Measurements from ENCODE around the gene DPP4. TPM values are rescaled to one million over a fixed set of nuclear protein-coding genes. Genes with fewer than 3 reads are reported as not detected.

The DPP4 gene
- total and polyA plus RNA-seq, 5 experiments from 2014 or later, result 13.3 to 49.6 (median 27.0) TPM

- Mint-ChIP-seq H3K4me3 (no peak overlapping the region), H3K27ac (no peak overlapping the region), H3K36me3 (no peaks in the 10 kb centered on the region), H3K9me3 (no peaks in the 10 kb centered on the region), H3K27me3 (no peaks in the 10 kb centered on the region), H3K4me1 (peaks cover 0 to 4% (median 0%) of the 10 kb centered on the region in 4 donors)
- DNase-seq (no peak), ATAC-seq (no peak)
- POLR2A ChIA-PET, result no interaction called here
These were observed 29.5 kb upstream of the DPP4 start for GRCh38 chr2:162103443-162104009.

- no peak overlapping the region for H3K27ac Mint-ChIP-seq
- POLR2A ChIA-PET, result no interaction called here
- ATAC-seq, result no peak
These were observed 26.6 kb upstream of the DPP4 start for GRCh38 chr2:162100579-162100978.

DNA sequence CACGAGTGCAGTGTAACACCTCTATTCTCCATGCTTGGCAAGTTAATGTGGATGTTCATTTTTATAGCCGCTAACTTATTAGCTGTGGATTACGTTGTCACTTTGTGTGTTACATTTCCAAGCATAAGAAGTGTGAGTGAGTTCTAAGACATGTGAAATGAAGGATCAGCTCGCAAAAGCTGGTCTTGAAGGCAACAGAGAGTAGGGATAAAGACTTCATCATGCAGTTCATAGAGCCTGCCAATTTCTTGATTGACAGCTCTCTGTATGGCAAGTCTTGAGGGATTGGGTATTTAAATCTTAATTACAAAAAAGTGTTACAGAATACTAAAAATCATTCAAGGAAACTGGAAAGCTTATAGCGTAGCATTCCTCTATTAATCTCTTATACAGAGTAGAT lies 25.8 kb upstream of the DPP4 start:
- Mint-ChIP-seq H3K4me1 (peaks cover 0 to 2% (median 0%) of the 10 kb centered on the region in 4 donors), H3K9me3 (no peaks in the 10 kb centered on the region), H3K36me3 (no peaks in the 10 kb centered on the region), H3K27ac (no peak overlapping the region), H3K4me3 (no peak overlapping the region), H3K27me3 (no peaks in the 10 kb centered on the region)
- POLR2A ChIA-PET, result no interaction called here
- DNase-seq, result no peak
- no peak for ATAC-seq

More at GRCh38 chr2:162100579-162100978, 26.6 kb upstream of the DPP4 start:
- H3K27me3 Mint-ChIP-seq, result no peaks in the 10 kb centered on the region
- no peaks in the 10 kb centered on the region for H3K36me3 Mint-ChIP-seq
- peaks cover 0 to 2% (median 0%) of the 10 kb centered on the region in 4 donors for H3K4me1 Mint-ChIP-seq
- no peak for DNase-seq
- no peaks in the 10 kb centered on the region for H3K9me3 Mint-ChIP-seq
- H3K4me3 Mint-ChIP-seq, result no peak overlapping the region

- no peak overlapping the region for H3K4me3 Mint-ChIP-seq
- peaks cover 0 to 7% (median 3%) of the 10 kb centered on the region in 4 donors for H3K4me1 Mint-ChIP-seq
- peak overlapping the region in 1 of 10 donors; percentile 22 for H3K27ac Mint-ChIP-seq
- H3K27me3 Mint-ChIP-seq, result no peaks in the 10 kb centered on the region
- no peaks in the 10 kb centered on the region for H3K9me3 Mint-ChIP-seq
- no peak for ATAC-seq
- no peak for DNase-seq
- H3K36me3 Mint-ChIP-seq, result no peaks in the 10 kb centered on the region
- POLR2A ChIA-PET, result interaction anchor here (1.3 kb wide), 1 partner anchor 19 kb away, joined by 3 read pairs; the partner anchor contains the start of gene DPP4
These were observed 18.9 kb upstream of the DPP4 start for GRCh38 chr2:162092658-162093556.

DNA sequence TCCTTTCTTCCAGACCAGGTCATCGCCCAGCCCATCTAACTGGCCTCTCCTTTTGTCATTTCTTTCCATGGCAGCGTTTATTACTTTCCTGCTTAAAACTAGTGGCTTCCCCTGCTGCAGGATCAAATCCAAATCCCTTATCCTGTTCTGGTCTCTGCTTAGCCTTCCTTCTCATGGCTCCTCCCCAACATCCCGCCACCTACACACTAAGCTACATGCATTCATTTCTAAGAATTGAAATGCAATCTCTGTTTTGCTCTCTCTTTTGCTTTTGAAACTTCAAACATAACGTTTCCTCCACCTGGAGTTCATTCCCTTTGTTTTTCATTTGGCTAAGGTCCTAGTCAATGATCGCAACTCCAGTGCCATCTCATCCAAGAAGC lies 18.0 kb upstream of the DPP4 start:
- Mint-ChIP-seq H3K27me3 (no peaks in the 10 kb centered on the region), H3K27ac (peak overlapping the region in 3 of 10 donors; percentile 1 to 22 (median 22)), H3K4me3 (no peak overlapping the region), H3K36me3 (no peaks in the 10 kb centered on the region), H3K9me3 (no peaks in the 10 kb centered on the region), H3K4me1 (peaks cover 0 to 7% (median 3%) of the 10 kb centered on the region in 4 donors)
- POLR2A ChIA-PET, result interaction anchor here (1.3 kb wide), 1 partner anchor 18 kb away, joined by 3 read pairs; the partner anchor contains the start of gene DPP4
- DNase-seq, result no peak
- no peak for ATAC-seq

GRCh38 chr2:162091325-162092007 lies 17.5 kb upstream of the DPP4 start:
- DNase-seq, result peak in 3 of 10 donors; percentile 5 to 18 (median 9)
- POLR2A ChIA-PET, result interaction anchor here (1.3 kb wide), 1 partner anchor 18 kb away, joined by 3 read pairs; the partner anchor contains the start of gene DPP4
- H3K4me3 Mint-ChIP-seq, result no peak overlapping the region
- H3K36me3 Mint-ChIP-seq, result no peaks in the 10 kb centered on the region
- H3K27me3 Mint-ChIP-seq, result no peaks in the 10 kb centered on the region
- peak overlapping the region in 2 of 10 donors; percentile 1 to 22 for H3K27ac Mint-ChIP-seq
- no peaks in the 10 kb centered on the region for H3K9me3 Mint-ChIP-seq
- peak in 1 of 2 donors; percentile 52 for ATAC-seq
- H3K4me1 Mint-ChIP-seq, result peaks cover 0 to 7% (median 3%) of the 10 kb centered on the region in 4 donors

GRCh38 chr2:162090109-162090508 lies 16.1 kb upstream of the DPP4 start:
- Mint-ChIP-seq H3K36me3 (no peaks in the 10 kb centered on the region), H3K4me1 (peaks cover 0 to 7% (median 3%) of the 10 kb centered on the region in 4 donors), H3K4me3 (no peak overlapping the region), H3K27ac (peak overlapping the region in 1 of 10 donors; percentile 5), H3K27me3 (no peaks in the 10 kb centered on the region), H3K9me3 (no peaks in the 10 kb centered on the region)
- ATAC-seq (no peak), DNase-seq (no peak)
- POLR2A ChIA-PET, result no interaction called here

GRCh38 chr2:162086904-162087303 lies 12.9 kb upstream of the DPP4 start:
- Mint-ChIP-seq H3K9me3 (no peaks in the 10 kb centered on the region), H3K36me3 (no peaks in the 10 kb centered on the region), H3K4me1 (peaks cover 0 to 7% (median 1%) of the 10 kb centered on the region in 4 donors), H3K27ac (no peak overlapping the region), H3K4me3 (no peak overlapping the region), H3K27me3 (no peaks in the 10 kb centered on the region)
- POLR2A ChIA-PET, result no interaction called here
- ATAC-seq (no peak), DNase-seq (no peak)

DNA sequence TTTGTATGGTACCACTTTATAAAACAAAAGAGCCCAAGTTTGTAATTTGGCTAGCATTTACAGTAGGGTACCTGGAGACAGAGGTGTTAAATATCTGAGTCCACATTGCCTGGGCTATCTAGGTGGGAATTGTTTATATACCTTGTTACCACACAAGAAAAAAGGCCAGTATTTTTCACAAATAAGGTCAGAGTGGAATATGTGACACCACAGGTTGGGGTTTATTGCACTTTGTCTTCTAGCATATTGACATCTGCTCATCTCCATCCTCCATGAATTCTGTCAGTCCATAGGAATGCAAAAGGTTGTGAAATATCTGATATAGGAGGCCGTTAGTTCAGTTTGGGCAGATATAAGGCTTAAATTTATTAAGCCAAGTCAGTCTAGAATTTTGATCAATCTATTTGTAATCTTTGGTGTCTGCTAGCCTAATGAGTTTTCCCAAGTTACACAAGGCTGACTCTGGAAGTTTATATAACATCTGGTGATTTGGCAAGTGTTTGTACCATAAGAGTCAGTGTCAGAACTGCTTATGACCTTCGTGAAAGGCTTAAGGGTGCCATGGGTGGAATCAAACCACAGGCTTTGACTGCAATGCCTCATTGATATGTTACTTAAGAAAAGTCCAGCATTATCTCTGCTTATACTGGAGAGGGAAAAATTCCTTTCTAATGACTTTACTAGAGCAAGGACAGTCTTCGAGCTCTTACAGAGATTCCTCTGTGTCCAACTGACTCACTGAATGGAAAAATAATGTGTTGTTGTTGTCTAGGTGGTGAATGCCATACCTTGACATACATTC lies 11.3 kb upstream of the DPP4 start:
- POLR2A ChIA-PET, result no interaction called here
- peaks cover 0 to 3% (median 0%) of the 10 kb centered on the region in 9 donors for H3K9me3 Mint-ChIP-seq
- no peak overlapping the region for H3K4me3 Mint-ChIP-seq
- no peaks in the 10 kb centered on the region for H3K27me3 Mint-ChIP-seq
- DNase-seq (no peak), ATAC-seq (no peak)
- H3K27ac Mint-ChIP-seq, result no peak overlapping the region
- H3K4me1 Mint-ChIP-seq, result peaks cover 0 to 7% (median 0%) of the 10 kb centered on the region in 4 donors
- H3K36me3 Mint-ChIP-seq, result no peaks in the 10 kb centered on the region

DNA sequence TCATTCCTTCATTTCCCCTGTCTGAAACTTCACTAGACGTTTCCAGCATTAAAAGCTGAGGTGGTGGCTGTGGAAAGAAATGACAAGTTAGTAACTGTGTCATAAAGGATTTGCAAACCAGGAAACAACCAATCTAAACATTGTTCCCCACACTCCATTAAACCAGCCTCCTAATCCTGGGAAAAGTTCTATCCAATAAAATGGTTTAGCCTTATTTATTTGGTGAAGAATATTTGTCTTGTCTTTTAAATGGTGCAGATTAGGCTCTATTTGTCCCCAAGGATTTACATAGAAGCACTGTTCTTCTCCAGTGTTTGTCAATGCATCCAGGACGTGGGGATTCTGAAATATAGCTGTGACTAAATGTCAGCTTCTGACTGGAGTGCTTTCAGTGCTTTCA lies 10.5 kb upstream of the DPP4 start:
- peaks cover 0 to 7% (median 5%) of the 10 kb centered on the region in 3 donors for H3K36me3 Mint-ChIP-seq
- no peaks in the 10 kb centered on the region for H3K27me3 Mint-ChIP-seq
- H3K9me3 Mint-ChIP-seq, result peaks cover 0 to 10% (median 6%) of the 10 kb centered on the region in 9 donors
- H3K4me3 Mint-ChIP-seq, result no peak overlapping the region
- ATAC-seq, result no peak
- peaks cover 0 to 4% (median 0%) of the 10 kb centered on the region in 4 donors for H3K4me1 Mint-ChIP-seq
- no peak overlapping the region for H3K27ac Mint-ChIP-seq
- POLR2A ChIA-PET, result no interaction called here
- no peak for DNase-seq

DNA sequence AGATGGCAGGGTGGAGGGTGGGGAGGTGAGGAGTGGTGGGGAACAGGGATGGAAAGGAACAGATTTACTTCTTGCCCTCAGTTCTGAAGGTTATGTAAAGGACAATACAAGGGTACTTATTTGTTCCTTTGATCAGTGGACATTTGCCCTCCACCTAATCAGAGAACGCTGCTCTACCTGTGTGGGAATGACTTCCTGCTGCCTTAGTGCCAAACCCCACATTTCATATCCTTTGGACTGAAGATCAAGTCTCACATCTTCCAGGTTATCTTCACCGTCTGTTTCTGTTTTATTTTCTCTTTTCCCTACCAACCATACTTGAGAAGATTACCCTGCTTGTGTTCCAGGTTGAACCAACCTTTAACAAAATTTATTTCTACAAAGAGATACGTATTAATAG lies 8.7 kb upstream of the DPP4 start:
- Mint-ChIP-seq H3K4me1 (no peaks in the 10 kb centered on the region), H3K27me3 (no peaks in the 10 kb centered on the region), H3K36me3 (peaks cover 0 to 18% (median 17%) of the 10 kb centered on the region in 3 donors), H3K4me3 (no peak overlapping the region), H3K27ac (no peak overlapping the region), H3K9me3 (peaks cover 0 to 26% (median 12%) of the 10 kb centered on the region in 9 donors)
- DNase-seq (no peak), ATAC-seq (no peak)
- POLR2A ChIA-PET, result interaction anchor here (1.4 kb wide), 1 partner anchor 8 kb away, joined by 4 read pairs; no protein-coding TSS in a partner anchor

DNA sequence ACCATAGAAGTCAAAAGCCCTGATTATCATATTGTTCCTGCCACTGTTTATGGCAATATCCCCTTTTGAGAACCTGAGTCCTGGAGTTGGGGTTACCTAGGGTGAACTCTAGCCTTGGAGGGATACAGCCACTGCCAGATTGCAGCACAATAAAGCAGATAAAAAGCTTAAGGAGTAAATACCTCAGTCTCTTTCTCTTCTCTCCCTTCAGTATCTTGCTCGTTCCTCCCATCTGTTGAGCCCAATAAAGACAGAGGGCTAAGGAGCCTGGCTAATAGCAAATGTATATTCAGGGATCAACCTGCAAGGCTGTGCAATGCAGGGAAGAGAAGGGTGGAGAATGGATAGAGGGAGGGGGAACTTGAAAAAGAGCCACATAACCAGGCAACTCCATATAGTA lies 8.0 kb upstream of the DPP4 start:
- Mint-ChIP-seq H3K27me3 (no peaks in the 10 kb centered on the region), H3K27ac (no peak overlapping the region), H3K36me3 (peaks cover 0 to 20% (median 18%) of the 10 kb centered on the region in 3 donors), H3K4me1 (no peaks in the 10 kb centered on the region), H3K4me3 (no peak overlapping the region), H3K9me3 (peaks cover 0 to 30% (median 15%) of the 10 kb centered on the region in 9 donors)
- POLR2A ChIA-PET, result no interaction called here
- no peak for ATAC-seq
- no peak for DNase-seq
